Measurements from ENCODE around the gene CLIP1.
"Not testable (repeated sequence)": the region's sequence is repeated elsewhere in the genome, so short reads cannot be mapped to it uniquely, and the experiment has no call there.

CLIP1 gene

DNA sequence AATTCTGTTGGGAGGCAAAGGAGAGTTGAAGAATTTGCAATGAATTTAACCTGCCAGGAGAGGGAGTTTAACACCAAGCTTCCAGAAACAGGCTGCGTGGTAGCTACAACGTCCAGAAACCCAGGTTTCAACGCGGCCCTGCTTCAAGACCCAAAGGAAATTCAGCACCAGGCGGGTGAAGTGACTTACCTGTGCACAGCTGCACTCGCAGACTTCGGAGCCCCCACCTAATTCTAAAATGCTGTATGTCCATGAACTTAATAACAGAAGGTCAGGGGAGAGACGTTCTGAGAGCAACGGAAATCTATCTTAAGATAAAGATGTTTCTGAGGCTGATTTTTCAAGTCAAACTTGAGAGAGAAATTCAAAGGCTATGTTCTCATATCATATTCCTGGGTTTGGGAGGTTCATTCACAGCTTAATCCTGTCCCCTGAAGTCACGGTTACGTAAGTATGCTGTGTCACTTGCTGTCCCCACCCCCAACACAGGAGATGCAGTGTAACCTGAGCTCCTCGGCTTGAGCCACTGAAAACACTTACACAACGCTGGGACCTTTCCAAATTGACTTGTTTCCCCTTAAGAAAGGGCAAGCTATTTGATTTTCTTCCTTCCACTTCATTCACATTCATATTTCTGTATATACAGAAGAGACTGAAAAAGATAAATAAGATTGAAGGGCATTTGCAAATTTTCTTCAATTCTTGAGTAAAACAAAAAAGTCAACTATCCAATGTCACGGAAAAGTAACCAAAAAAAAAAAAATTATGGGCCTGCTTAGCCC, 22.7 kb downstream of the CLIP1 start:
- Histone ChIP-seq H3K4me3 (ENCODE audit: low read depth, low read length) (peak overlapping the region; percentile 1), H3K36me3 (replicated peaks) (no peaks in the 10 kb centered on the region), H3K27me3 (replicated peaks) (no peaks in the 10 kb centered on the region), H3K27ac (peak overlapping the region; percentile 90)
- in situ Hi-C loops (cut with HindIII; ENCODE audit: low pct_ligation_motif_present, low sequenced_read_pairs) = loop anchor here (10.0 kb wide), 1 partner anchor 75 kb away; no protein-coding TSS in a partner anchor
- DNase-seq = peak; percentile 89
- TF ChIP-seq, protein P1, sequence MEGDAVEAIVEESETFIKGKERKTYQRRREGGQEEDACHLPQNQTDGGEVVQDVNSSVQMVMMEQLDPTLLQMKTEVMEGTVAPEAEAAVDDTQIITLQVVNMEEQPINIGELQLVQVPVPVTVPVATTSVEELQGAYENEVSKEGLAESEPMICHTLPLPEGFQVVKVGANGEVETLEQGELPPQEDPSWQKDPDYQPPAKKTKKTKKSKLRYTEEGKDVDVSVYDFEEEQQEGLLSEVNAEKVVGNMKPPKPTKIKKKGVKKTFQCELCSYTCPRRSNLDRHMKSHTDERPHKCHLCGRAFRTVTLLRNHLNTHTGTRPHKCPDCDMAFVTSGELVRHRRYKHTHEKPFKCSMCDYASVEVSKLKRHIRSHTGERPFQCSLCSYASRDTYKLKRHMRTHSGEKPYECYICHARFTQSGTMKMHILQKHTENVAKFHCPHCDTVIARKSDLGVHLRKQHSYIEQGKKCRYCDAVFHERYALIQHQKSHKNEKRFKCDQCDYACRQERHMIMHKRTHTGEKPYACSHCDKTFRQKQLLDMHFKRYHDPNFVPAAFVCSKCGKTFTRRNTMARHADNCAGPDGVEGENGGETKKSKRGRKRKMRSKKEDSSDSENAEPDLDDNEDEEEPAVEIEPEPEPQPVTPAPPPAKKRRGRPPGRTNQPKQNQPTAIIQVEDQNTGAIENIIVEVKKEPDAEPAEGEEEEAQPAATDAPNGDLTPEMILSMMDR (IDR thresholded peaks at IDR 0.05; ENCODE audit: low read depth, low read length, missing control alignments) = peak; percentile 73

DNA sequence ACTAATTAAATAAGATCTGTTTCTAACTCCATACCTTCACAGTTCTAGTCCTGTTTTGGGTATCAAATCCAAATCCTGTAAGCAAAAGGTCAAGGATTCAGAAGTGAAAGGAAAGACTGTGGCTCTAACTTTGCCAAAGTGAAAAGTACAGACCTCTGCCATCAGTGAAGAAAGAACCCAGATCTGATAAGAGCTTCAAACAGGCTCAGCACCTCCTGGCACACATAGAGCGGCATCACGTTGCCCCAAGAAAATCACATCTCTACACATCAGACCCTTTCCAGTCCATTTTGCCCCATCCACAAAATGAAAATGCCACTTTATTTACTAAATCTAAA, 23.2 kb downstream of the CLIP1 start:
- TF ChIP-seq, protein P1 (IDR thresholded peaks at IDR 0.05; ENCODE audit: low read depth, low read length, missing control alignments) = no peak
- H3K36me3 ChIP-seq (replicated peaks) = no peaks in the 10 kb centered on the region
- in situ Hi-C loops (cut with HindIII; ENCODE audit: low pct_ligation_motif_present, low sequenced_read_pairs) = loop anchor here (10.0 kb wide), 1 partner anchor 76 kb away; no protein-coding TSS in a partner anchor
- no peaks in the 10 kb centered on the region for H3K27me3 ChIP-seq (replicated peaks)
- no peak for DNase-seq
- H3K4me3 ChIP-seq (ENCODE audit: low read depth, low read length) = no peak overlapping the region
- peak overlapping the region; percentile 90 for H3K27ac ChIP-seq

DNA sequence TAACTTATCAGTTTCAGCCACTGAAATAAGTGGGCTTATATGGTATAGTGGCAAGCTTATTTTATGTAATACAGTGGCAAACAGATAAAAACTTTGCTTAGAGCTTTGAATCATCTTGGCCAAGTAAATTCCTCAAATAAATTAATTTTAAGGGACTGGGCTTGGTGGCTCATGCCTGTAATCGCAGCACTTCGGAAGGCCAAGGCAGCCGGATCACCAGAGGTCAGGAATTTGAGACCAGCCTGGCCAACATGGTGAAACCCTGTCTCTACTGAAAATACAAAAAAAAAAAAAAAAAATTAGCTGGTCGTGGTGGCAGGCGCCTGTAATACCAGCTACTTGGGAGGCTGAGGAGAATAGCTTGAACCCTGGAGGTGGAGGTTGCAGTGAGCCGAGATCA, 24.5 kb downstream of the CLIP1 start:
- not testable (repeated sequence) for H3K36me3 ChIP-seq (replicated peaks); H3K27me3 ChIP-seq (replicated peaks); DNase-seq; H3K27ac ChIP-seq; H3K4me3 ChIP-seq (ENCODE audit: low read depth, low read length)
- in situ Hi-C loops (cut with HindIII; ENCODE audit: low pct_ligation_motif_present, low sequenced_read_pairs) = loop anchor here (10.0 kb wide), 1 partner anchor 77 kb away; no protein-coding TSS in a partner anchor

DNA sequence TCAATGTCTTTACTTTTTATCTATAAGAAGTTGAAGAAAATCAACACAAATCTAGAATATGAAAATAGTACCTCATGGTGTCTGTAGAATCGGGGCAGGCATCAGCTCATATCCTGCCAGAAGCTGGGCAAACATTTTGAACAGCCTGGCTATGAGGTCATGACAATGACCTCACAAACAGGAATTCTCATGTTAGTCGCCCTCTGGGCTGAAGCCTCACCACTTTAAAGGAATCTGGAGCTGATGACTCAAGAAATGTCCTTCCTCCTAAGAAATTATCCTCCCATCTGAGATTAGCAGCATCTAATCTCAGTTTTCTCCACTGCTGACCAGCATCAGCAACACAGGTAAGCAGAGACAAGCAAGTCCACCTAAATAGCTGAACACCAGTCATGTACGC, 27.1 kb downstream of the CLIP1 start:
- Histone ChIP-seq H3K27me3 (replicated peaks) (no peaks in the 10 kb centered on the region), H3K27ac (peak overlapping the region; percentile 54), H3K4me3 (ENCODE audit: low read depth, low read length) (no peak overlapping the region), H3K36me3 (replicated peaks) (no peaks in the 10 kb centered on the region)
- DNase-seq = peak; percentile 80
- in situ Hi-C loops (cut with HindIII; ENCODE audit: low pct_ligation_motif_present, low sequenced_read_pairs) = loop anchor here (10.0 kb wide), 1 partner anchor 79 kb away; no protein-coding TSS in a partner anchor
- TF ChIP-seq, protein P1 (IDR thresholded peaks at IDR 0.05; ENCODE audit: low read depth, low read length, missing control alignments) = no peak

DNA sequence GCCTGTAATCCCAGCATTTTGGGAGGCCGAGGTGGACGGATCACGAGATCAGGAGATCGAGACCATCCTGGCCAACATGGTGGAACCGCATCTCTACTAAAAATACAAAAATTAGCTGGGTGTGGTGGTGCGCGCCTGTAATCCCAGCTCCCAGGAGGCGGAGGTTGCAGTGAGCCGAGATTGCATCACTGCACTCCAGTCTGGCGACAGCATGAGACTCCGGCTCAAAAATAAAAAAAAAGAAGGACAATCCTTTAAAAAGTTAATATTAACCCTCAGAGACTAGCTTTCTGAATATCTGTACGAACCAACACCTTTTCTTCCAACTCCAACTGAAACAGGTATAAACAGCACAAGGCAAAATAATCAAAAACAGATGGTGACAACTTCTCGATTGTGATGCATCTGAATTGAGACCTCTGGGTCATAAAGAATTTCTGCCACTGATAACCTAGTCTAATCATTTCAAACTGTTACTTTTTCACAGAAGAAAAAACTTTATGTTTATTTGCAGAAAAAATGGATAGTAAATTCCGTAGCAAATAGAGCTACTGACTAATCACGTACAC, 27.8 kb downstream of the CLIP1 start:
- TF ChIP-seq, protein P1 (IDR thresholded peaks at IDR 0.05; ENCODE audit: low read depth, low read length, missing control alignments) = no peak
- Histone ChIP-seq H3K36me3 (replicated peaks) (no peaks in the 10 kb centered on the region), H3K4me3 (ENCODE audit: low read depth, low read length) (no peak overlapping the region), H3K27ac (peak overlapping the region; percentile 54), H3K27me3 (replicated peaks) (no peaks in the 10 kb centered on the region)
- in situ Hi-C loops (cut with HindIII; ENCODE audit: low pct_ligation_motif_present, low sequenced_read_pairs) = loop anchor here (10.0 kb wide), 1 partner anchor 80 kb away; no protein-coding TSS in a partner anchor
- no peak for DNase-seq

DNA sequence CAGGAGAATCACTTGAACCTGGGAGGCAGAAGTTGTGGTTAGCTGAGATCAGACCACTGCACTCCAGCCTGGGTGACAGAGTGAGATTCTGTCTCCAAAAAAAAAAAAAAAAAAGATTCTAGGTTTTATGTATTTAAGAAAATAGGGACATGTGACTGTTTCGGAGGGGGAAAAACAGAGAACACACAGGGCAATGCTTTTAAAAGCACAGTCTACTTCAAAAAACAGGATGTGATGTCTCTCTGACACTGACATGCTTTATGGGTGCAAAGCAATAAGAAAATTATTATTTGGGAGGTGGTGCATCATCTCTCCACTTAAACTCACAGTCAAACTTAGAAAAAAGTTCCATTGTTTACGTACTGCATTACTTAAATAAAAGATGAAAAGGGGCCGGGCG, 28.7 kb downstream of the CLIP1 start:
- in situ Hi-C loops (cut with HindIII; ENCODE audit: low pct_ligation_motif_present, low sequenced_read_pairs) = loop anchor here (10.0 kb wide), 1 partner anchor 81 kb away; no protein-coding TSS in a partner anchor
- TF ChIP-seq, protein P1 (IDR thresholded peaks at IDR 0.05; ENCODE audit: low read depth, low read length, missing control alignments) = no peak
- Histone ChIP-seq H3K27me3 (replicated peaks) (no peaks in the 10 kb centered on the region), H3K4me3 (ENCODE audit: low read depth, low read length) (no peak overlapping the region), H3K36me3 (replicated peaks) (no peaks in the 10 kb centered on the region), H3K27ac (no peak overlapping the region)
- no peak for DNase-seq
